B cell (primary cell): ENCODE measurements around the gene ST6GAL1. TPM values are rescaled to one million over a fixed set of nuclear protein-coding genes. Genes with fewer than 3 reads are reported as not detected.

Experiments used
- ATAC-seq: fragments of 200-7000 bp; cut with Tn5 transposase; one replicate; pipeline ENCODE4 v1.10.0; 2021; ENCODE audit warnings: low read depth, mild to moderate bottlenecking, moderate number of reproducible peaks, moderate library complexity
- CTCF ChIA-PET: fragments of 350-600 bp; sonication (Branson Sonifier 250); formaldehyde crosslinking; loops from one replicate; lab custom pipeline; 2021; ENCODE audit warnings: antibody characterized with exemption, inconsistent platforms; lab: Charles Lee
- POLR2A ChIA-PET: fragments of 350-600 bp; sonication (Branson Sonifier 250); formaldehyde crosslinking; loops from one replicate; lab custom pipeline; 2021; ENCODE audit warnings: antibody characterized with exemption; lab: Charles Lee
- DNase-seq: peaks from one replicate; pipeline ENCODE4 v3.0.0; 2013
- H2AFZ ChIP-seq: 2 replicates; pipeline ENCODE4 v1.6.1; 2012; ENCODE audit warnings: mild to moderate bottlenecking, low read depth, low read length; ENCODE audit not compliant: insufficient read depth, poor library complexity, severe bottlenecking
- H3K27ac ChIP-seq, 2 donors: 1 replicate in 1 of 2; 2 replicates in 1 of 2; pipeline ENCODE4 v1.5.1; 2012 to 2013; ENCODE audit warnings: low read length in 2 of 2, mild to moderate bottlenecking in 2 of 2, moderate library complexity in 1 of 2
- H3K27me3 ChIP-seq, 4 experiments: fragments of 200-600 bp in 1 of 4; sonication (generic) in 1 of 4; replicated peaks in 1 of 4; 1 replicate in 2 of 4; 2 replicates in 2 of 4; pipeline versions ENCODE4 v1.6.1 to v1.7.0; 2013 to 2016; ENCODE audit warnings: low read length in 3 of 4, mild to moderate bottlenecking in 2 of 4, mixed read lengths in 1 of 4, moderate library complexity in 1 of 4; ENCODE audit not compliant: insufficient read depth in 4 of 4, control insufficient read depth in 3 of 4; ENCODE audit errors: control extremely low read depth in 1 of 4
- H3K36me3 ChIP-seq, 2 experiments: replicated peaks in 1 of 2; 1 replicate in 1 of 2; 2 replicates in 1 of 2; pipeline versions ENCODE4 v1.6.1 to v1.7.1; 2013; ENCODE audit warnings: low read length in 1 of 2; ENCODE audit not compliant: insufficient read depth in 2 of 2, control insufficient read depth in 1 of 2; ENCODE audit errors: control extremely low read depth in 1 of 2, extremely low read depth in 1 of 2
- H3K4me1 ChIP-seq, 2 donors: fragments of 200-600 bp in 1 of 2; sonication (generic) in 1 of 2; 1 replicate in 1 of 2; 2 replicates in 1 of 2; pipeline versions ENCODE4 v1.5.1 to v1.6.1; 2013 to 2017; ENCODE audit warnings: low read length in 2 of 2; ENCODE audit not compliant: control insufficient read depth in 2 of 2, insufficient read depth in 2 of 2
- H3K4me2 ChIP-seq: replicated peaks from 2 replicates; pipeline ENCODE3; 2012; ENCODE audit warnings: mild to moderate bottlenecking, low read depth, low read length; ENCODE audit not compliant: poor library complexity, severe bottlenecking
- H3K4me3 ChIP-seq, 5 experiments: fragments of 200-600 bp in 1 of 5; sonication (generic) in 1 of 5; 1 replicate in 3 of 5; 2 replicates in 2 of 5; pipeline versions ENCODE4 v1.5.1 to v1.7.0; 2011 to 2016; ENCODE audit warnings: low read length in 4 of 5, mild to moderate bottlenecking in 4 of 5, low read depth in 2 of 5, control low read depth in 1 of 5, moderate library complexity in 1 of 5; ENCODE audit not compliant: insufficient read depth in 1 of 5; ENCODE audit errors: control extremely low read depth in 1 of 5, extremely low read depth in 1 of 5
- H3K79me2 ChIP-seq: fragments of 200-600 bp; sonication (generic); one replicate; pipeline ENCODE4 v1.6.0; 2016; ENCODE audit warnings: low read length; ENCODE audit not compliant: control insufficient read depth, insufficient read depth
- H3K9ac ChIP-seq: fragments of 200-600 bp; sonication (generic); 2 replicates; pipeline ENCODE4 v1.6.1; 2017; ENCODE audit warnings: mild to moderate bottlenecking, low read length, moderate library complexity
- H3K9me3 ChIP-seq, 3 donors: one replicate each; pipeline versions ENCODE4 v1.6.1 to v1.7.1; 2013; ENCODE audit warnings: low read length in 2 of 3; ENCODE audit not compliant: control insufficient read depth in 2 of 3, insufficient read depth in 1 of 3; ENCODE audit errors: control extremely low read depth in 1 of 3
- H4K20me1 ChIP-seq: 2 replicates; pipeline ENCODE4 v1.6.0; 2012; ENCODE audit warnings: mild to moderate bottlenecking, low read length; ENCODE audit not compliant: insufficient read depth, control insufficient read depth, poor library complexity, severe bottlenecking
- H3K27ac Mint-ChIP-seq: one replicate; pipeline ENCODE4 v1.8.0; 2021; ENCODE audit warnings: mixed read lengths
- H3K27me3 Mint-ChIP-seq: one replicate; pipeline ENCODE4 v1.8.0; 2021; ENCODE audit warnings: mixed read lengths
- H3K4me1 Mint-ChIP-seq: one replicate; pipeline ENCODE4 v1.8.0; 2021; ENCODE audit warnings: mixed read lengths
- H3K4me3 Mint-ChIP-seq: one replicate; pipeline ENCODE4 v1.8.0; 2021; ENCODE audit warnings: mixed read lengths
- H3K9me3 Mint-ChIP-seq: one replicate; pipeline ENCODE4 v1.8.0; 2022; ENCODE audit warnings: mixed read lengths; ENCODE audit not compliant: insufficient read depth
- CTCF ChIP-seq: fragments of 200-600 bp; IDR thresholded peaks from one replicate; pipeline ENCODE4 v1.8.0; 2022; ENCODE audit warnings: antibody characterized with exemption, mild to moderate bottlenecking
- EZH2 ChIP-seq: IDR thresholded peaks from 2 replicates; pipeline ENCODE4 v1.6.1; 2012; ENCODE audit warnings: borderline replicate concordance, low read depth, mild to moderate bottlenecking, moderate library complexity, low read length; ENCODE audit not compliant: insufficient read depth, poor library complexity, severe bottlenecking
- WGBS: methylation state at CpG from one replicate; pipeline ENCODE4 v1.1.5; 2013; ENCODE audit warnings: missing lambda C conversion rate; ENCODE audit not compliant: insufficient coverage; 5-methylcytosine and 5-hydroxymethylcytosine counted together
- intact Hi-C: fragments of 100-400 bp; cut with micrococcal nuclease; formaldehyde crosslinking; loops from one replicate; pipeline ENCODE4 v1.10.0; 2022
- polyA plus RNA-seq: library from polyadenylated mRNA; depleted of rRNA; stranded (reverse); fragments of >200 nt; gene quantifications from 2 replicates; pipeline ENCODE4 v1.2.3, GENCODE V29; 2012
- total RNA-seq, 2 donors: library from RNA; stranded (reverse); fragments of 120-200 nt in 1 of 2; gene quantifications; 1 replicate in 1 of 2; 2 replicates in 1 of 2; pipeline versions ENCODE4 v1.2.3 to v1.2.4, GENCODE V29; 2013 to 2022

The ST6GAL1 gene
- total and polyA plus RNA-seq, 2 donors (not counting 1 experiment from before 2014, with no cell fraction given) = 174 to 563 TPM

GRCh38 chr3:186932281-186933181 lies 2.2 kb downstream of the ST6GAL1 start:
- ATAC-seq (no peak), DNase-seq (no peak)
- H3K9me3 ChIP-seq = peaks cover 0 to 4% (median 0%) of the 10 kb centered on the region in 3 donors
- peaks cover 23 to 40% of the 10 kb centered on the region in 2 donors for H3K4me1 ChIP-seq
- peak overlapping the region; percentile 92 for H3K9ac ChIP-seq
- peak overlapping the region; percentile 84 for H3K4me2 ChIP-seq
- peak overlapping the region; percentile 84 to 94 (median 91) for H3K4me3 ChIP-seq
- Mint-ChIP-seq H3K4me1 (peaks cover 60% of the 10 kb centered on the region), H3K9me3 (peaks cover 4% of the 10 kb centered on the region), H3K27me3 (no peaks in the 10 kb centered on the region), H3K4me3 (peak overlapping the region; percentile 100), H3K27ac (peak overlapping the region; percentile 98)
- peak overlapping the region; percentile 84 for H2AFZ ChIP-seq
- peaks cover 2 to 41% of the 10 kb centered on the region in 2 experiments for H3K36me3 ChIP-seq
- WGBS = 29% methylated on average over 9 of the region's 15 CpGs
- H3K79me2 ChIP-seq = peaks cover 70% of the 10 kb centered on the region
- intact Hi-C loops = loop anchor here (5.0 kb wide), 2 partner anchors 35 to 145 kb away; no protein-coding TSS in a partner anchor
- TF ChIP-seq CTCF (no peak), EZH2 (no peak)
- H4K20me1 ChIP-seq = peaks cover 57% of the 10 kb centered on the region
- H3K27me3 ChIP-seq = no peaks in the 10 kb centered on the region
- ChIA-PET POLR2A (interaction anchor here (0.6 to 2.6 kb wide), 5 partner anchors 24 to 149 kb away, joined by 3 to 16 read pairs (median 13); partner anchors contain the start of gene EIF4A2), CTCF (interaction anchor here (0.9 to 8.0 kb wide), 25 partner anchors 9 to 233 kb away, joined by 3 to 109 read pairs (median 7); no protein-coding TSS in a partner anchor)
- H3K27ac ChIP-seq = peak overlapping the region; percentile 79 to 83
